Measurements from ENCODE around the gene KIF13A.
"Not testable (repeated sequence)": the region's sequence is repeated elsewhere in the genome, so short reads cannot be mapped to it uniquely, and the experiment has no call there.

KIF13A gene

GRCh38 chr6:17930321-17930993 lies 57.0 kb downstream of the KIF13A start:
- DNase-seq = no peak

GRCh38 chr6:17928514-17929430 lies 58.7 kb downstream of the KIF13A start:
- no peak for DNase-seq

DNA sequence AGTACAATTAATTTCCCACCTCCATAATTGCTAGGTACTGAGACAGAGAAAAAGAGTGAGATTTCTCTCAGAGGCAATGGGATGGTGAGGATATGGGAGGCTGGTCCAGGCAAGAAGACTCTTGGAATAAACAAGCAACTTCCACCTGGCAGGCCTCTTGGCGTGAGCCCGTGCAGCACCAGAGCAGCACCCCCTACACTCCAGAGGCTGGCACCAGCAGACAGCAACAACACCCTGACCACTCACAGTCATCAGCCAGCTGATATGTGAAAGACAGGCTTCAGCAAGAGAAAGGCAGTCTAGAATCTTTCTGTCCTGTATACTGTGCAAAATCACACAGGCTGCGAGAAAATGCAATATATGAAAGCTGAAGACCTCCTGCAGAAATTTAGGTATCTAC lies 59.7 kb downstream of the KIF13A start:
- no peak for DNase-seq

- DNase-seq = no peak
Observed at GRCh38 chr6:17923401-17923863, 64.0 kb downstream of the KIF13A start.

DNA sequence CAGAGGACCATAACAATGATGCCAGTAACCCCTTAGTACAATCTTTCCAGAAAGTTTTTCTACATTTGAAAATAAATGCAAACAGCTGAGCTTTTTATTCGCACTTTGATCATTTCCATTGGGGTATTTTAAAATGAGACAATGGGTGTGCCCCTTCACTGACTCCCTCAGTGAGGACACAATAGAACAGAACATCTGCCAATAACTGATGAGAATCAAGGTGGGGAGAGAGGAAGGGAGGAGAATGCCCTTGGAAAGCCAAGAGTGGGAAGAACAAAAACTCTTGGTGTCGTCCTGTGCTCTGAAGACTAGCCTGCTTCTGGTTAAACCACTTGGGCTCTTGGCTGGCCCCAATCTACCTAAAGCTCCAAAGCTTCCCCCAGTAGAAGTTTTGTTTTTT lies 66.0 kb downstream of the KIF13A start:
- DNase-seq = no peak

DNA sequence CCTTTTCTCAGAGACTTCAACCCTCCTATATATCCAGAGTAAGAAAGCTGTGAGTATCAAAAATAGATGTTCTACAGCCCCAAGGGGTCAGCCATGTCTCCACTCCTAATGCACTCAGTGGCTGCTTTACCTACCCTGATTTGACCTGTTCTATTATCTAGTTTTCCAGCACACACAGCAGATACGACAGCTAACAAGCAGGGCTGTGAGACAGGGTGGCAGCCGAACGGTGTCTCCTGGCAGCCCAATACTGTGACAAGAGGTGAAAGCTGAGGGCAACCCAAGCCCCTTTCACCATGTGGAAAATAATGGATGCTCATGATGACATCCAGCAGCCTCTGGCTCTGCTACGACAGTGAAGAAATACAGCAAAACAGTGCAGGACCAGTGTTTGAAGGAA lies 67.9 kb downstream of the KIF13A start:
- DNase-seq = no peak

DNA sequence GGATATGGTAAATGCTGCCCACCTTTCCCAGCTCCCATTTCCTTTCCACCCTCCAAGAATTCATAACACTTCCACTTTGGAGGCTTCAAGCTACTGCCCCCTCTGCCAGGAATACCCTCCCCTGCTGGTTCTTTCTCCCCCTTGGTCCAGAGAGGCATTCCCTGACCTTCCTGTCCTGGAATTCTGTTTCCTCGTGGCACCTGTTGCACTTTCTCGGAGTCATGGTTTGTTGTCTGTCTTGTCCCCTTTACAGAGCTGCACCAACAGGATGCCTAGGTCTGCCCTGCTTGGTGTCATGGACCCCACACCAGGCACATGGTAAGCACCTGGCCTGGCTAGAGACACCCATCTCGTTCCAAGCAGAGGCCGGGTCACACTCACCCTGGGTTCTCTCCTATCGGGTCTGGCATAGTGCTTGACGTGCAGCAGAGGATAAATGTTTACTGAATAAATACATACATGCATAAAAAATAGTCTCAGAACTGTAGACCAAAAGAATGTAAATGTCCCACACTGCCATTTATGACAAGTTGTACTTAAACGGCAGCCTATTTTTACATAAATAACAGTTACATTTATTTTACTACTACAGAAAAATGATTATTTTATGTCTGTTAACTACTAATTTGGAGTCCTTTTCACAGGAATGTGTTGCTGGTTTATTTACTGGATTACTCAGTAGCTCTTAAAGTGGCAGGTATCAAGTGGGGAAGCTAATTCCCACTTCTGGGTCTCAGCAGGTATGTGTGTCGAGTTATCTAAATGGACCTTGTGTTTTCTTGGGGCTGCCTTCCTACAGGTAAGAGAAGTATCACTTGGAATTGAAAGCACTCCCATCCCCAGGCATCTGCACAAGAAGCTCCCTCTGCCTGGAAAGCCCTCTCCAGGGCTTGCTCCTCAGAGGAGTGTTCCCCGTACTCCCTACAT lies 69.3 kb downstream of the KIF13A start:
- DNase-seq = no peak

- DNase-seq = no peak
Observed at GRCh38 chr6:17914651-17915050, 72.8 kb downstream of the KIF13A start.

DNA sequence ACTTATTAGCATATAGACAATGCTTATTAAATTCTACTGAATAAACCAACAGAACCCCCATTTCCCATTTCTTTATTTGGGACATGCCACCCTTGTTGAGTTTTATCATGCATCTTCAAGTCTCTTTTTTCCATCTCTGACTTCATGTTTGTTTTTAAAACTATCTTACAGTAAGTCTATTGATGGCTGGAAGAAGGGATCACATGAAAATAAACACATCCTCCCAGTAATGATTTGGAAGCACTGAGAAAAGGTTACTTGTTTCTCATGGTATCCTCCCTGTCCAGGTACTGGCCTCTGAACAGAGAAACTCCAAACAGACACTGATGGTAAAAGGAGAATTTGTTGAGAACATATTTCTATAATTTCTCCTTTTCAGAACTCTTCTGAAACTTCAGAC lies 74.9 kb downstream of the KIF13A start:
- no peak for DNase-seq

- DNase-seq = not testable (repeated sequence)
Observed at GRCh38 chr6:17911656-17912055, 75.8 kb downstream of the KIF13A start.

DNA sequence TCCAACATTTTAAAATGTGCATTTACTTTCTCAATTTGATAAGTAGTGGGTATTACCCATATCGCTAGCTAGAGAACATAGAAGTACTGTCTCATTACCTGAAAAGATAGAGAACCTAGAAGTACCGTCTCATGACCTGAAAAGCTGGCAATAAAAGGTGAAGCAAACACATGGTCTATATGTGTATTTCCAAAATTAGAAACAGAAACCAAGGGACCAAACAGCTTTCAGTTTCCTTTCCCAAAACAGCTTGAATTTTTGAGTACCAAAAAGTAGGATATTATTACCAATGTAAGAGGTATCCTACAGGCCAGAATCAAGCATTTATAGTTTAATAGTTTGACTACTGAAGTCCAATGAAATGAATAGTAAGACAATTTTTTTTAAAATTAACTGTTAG lies 77.2 kb downstream of the KIF13A start:
- no peak for DNase-seq

DNA sequence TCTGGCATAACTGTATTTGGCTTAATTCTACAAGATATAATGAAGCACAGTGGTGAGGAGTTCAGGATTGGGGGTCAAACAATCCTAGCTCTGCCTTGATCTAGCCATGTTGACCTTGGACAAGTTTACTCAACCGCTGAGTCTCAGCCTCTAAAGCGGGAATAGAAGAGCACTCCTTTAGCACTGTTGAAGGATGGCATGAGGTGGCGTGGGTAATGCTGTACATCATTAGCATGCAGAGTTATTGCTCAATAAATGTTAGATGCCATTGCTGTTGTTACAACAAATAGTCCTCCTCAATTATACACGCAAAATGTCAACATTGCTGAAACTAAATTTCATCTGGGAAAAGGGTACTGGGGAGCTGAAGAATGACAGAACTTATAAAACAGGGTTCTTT lies 78.6 kb downstream of the KIF13A start:
- DNase-seq = no peak

DNA sequence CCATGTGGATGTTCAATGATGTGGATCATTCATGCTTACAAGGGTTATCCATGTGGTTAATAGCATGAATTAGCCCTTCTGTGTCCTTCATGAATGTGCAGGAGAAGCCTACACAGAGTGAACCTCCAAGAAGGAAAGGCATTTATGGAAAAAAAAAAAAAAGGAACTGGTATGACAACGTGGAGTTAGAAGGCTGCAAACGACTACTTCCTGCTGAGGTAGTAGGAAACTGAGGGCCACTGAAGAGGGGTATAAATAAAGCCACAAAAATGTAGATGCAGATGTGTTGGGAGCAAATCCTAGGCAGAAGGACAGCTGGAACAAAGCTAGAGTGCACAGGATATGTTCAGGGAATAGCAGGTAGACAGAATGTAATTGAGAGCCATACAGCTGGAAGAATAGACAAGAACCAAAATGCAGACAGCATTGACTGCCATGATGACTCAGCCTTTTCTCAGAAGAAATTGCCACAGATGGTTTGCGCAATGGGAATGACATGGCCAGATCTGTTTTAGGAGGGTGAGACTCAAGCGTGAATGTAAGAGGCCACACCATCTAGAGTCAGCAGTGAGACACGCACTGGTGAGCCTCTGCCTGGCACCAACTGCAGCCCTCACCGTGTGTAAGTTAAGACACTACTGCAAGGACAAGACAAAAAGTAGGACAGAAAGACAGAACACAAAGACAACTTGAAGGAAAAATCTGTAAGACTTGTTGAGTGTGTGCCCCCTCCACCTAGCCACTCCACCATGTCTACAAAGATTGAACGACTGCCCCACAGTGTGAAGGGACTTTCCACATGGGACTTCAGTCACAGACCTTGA lies 79.8 kb downstream of the KIF13A start:
- DNase-seq = no peak

- no peak for DNase-seq
Observed at GRCh38 chr6:17905611-17906592, 81.5 kb downstream of the KIF13A start.

- no peak for DNase-seq
Observed at GRCh38 chr6:17904491-17905120, 82.8 kb downstream of the KIF13A start.

DNA sequence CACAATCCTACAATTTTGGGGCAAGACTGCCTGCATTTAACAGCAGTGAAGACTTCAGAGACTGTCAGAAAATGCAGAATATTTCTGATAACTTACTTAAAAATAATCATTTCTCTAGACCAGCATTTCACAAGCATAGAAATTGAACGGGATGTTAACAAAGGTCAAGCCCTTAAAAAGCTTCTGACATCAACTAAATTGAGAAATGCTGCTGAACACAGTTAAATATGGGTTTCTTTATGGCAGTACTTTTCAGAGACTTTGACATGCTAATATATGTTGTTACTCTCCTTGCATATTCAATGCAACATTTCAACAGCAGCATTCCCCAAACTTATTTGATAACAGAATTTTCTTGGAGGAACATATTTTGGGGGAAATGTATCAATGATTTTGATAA lies 84.5 kb downstream of the KIF13A start:
- no peak for DNase-seq

DNA sequence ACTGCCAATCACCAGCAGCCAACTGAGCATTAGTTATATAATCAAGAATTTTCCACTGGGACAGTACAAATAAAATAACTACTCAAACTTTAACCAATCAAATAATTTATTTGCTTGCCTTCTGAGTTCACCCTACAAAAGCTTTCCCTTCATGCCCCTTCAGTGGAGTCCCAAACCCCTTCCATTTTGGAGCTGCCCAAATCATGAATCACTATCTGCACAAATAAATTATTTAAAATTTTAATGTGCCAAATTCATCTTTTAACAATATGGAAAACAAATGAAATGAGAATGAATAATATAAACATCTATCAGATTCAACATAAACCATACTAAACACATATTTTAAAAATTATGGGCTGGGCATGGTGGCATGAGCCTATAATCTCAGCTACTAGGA lies 85.9 kb downstream of the KIF13A start:
- DNase-seq = no peak

GRCh38 chr6:17900011-17900410 lies 87.4 kb downstream of the KIF13A start:
- DNase-seq = no peak

DNA sequence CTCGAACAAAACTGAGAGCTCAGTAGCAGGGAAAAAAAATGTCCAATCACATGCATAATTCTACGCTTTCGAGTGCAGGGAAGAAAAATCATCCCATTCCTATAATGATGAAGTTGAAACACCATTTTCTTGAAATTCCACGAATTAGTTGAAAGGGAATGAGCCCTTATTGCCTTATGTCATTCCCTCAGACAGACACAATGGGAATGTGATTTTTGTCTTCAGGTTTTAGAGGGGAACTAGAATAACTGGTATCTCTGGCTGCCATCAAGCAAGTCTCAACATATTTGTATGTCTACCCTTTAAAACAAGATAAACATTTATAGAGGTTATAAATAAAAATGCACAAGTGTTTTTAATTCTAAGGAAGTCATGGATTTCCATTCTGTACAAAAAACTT lies 87.9 kb downstream of the KIF13A start:
- DNase-seq = no peak

GRCh38 chr6:17897681-17898080 lies 89.8 kb downstream of the KIF13A start:
- no peak for DNase-seq
